Gastrocnemius medialis (tissue), 4 donors: ENCODE measurements around the gene STYK1. TPM values are rescaled to one million over a fixed set of nuclear protein-coding genes. Genes with fewer than 3 reads are reported as not detected.

Source experiments
- ATAC-seq, 2 donors: fragments of 150-250 bp; one replicate each; pipeline ENCODE4 v1.9.1; 2016
- DNase-seq, 2 donors: peaks; one replicate each; pipeline ENCODE4 v3.0.0-alpha.2; 2019
- H3K27ac ChIP-seq, 4 donors: fragments of 200-600 bp; sonication (generic); 1 replicate in 1 of 4; 2 replicates in 3 of 4; pipeline ENCODE4 v1.5.1; 2016 to 2018; ENCODE audit warnings: mild to moderate bottlenecking in 2 of 4, moderate library complexity in 1 of 4
- H3K27me3 ChIP-seq, 3 donors: fragments of 200-600 bp; sonication (generic) in 2 of 3; 1 replicate in 1 of 3; 2 replicates in 2 of 3; pipeline versions ENCODE4 v1.5.1 to v1.6.0; 2016 to 2019; ENCODE audit warnings: mild to moderate bottlenecking in 1 of 3, moderate library complexity in 1 of 3
- H3K36me3 ChIP-seq, 2 donors: fragments of 200-600 bp; sonication (generic) in 1 of 2; one replicate each; pipeline ENCODE4 v1.5.1; 2017 to 2018
- H3K4me1 ChIP-seq, 2 donors: fragments of 200-600 bp; sonication (generic) in 1 of 2; one replicate each; pipeline ENCODE4 v1.5.1; 2016 to 2017; ENCODE audit warnings: mild to moderate bottlenecking in 2 of 2
- H3K4me3 ChIP-seq, 4 donors: fragments of 200-600 bp; sonication (generic) in 3 of 4; 1 replicate in 1 of 4; 2 replicates in 3 of 4; pipeline ENCODE4 v1.5.1; 2016 to 2019; ENCODE audit warnings: mild to moderate bottlenecking in 2 of 4
- H3K9me3 ChIP-seq, 3 donors: fragments of 200-600 bp; sonication (generic) in 2 of 3; 1 replicate in 1 of 3; 2 replicates in 2 of 3; pipeline ENCODE4 v1.5.1; 2016 to 2019
- POLR2A ChIP-seq, 2 donors: fragments of 450-650 bp; IDR thresholded peaks; one replicate each; pipeline ENCODE4 v1.6.1; 2017; ENCODE audit warnings: antibody characterized with exemption in 2 of 2, mild to moderate bottlenecking in 2 of 2, moderate library complexity in 2 of 2
- in situ Hi-C, 4 donors: fragments of 200-750 bp; cut with MboI; loops; one replicate each; pipeline versions ENCODE4 v1.15.0 to v1.8.0; 2017; ENCODE audit warnings: low sequenced_read_pairs in 4 of 4
- intact Hi-C: fragments of 100-400 bp; cut with DNase I; formaldehyde crosslinking; loops from one replicate; pipeline ENCODE4 v1.15.1; 2023; ENCODE audit warnings: low total_unique reads
- total RNA-seq, 4 donors: library from RNA; depleted of rRNA; stranded (reverse); fragments of >200 nt; gene quantifications; one replicate each; pipeline versions ENCODE4 v1.1.0 to v1.2.3, GENCODE V29; 2016
- TF ChIP-seq, protein P1 (sequence below), 5 experiments: fragments of 450-650 bp in 3 of 5; fragments of 200-600 bp in 2 of 5; sonication (generic) in 2 of 5; IDR thresholded peaks in 4 of 5; conservative IDR thresholded peaks in 1 of 5; 1 replicate in 4 of 5; 2 replicates in 1 of 5; pipeline ENCODE4 v1.5.1; 2016 to 2019; ENCODE audit warnings: antibody characterized with exemption in 5 of 5, mild to moderate bottlenecking in 3 of 5, moderate library complexity in 3 of 5

The STYK1 gene
- total RNA-seq, 4 donors from 2014 or later = 0.12 TPM; not detected in 3

DNA sequence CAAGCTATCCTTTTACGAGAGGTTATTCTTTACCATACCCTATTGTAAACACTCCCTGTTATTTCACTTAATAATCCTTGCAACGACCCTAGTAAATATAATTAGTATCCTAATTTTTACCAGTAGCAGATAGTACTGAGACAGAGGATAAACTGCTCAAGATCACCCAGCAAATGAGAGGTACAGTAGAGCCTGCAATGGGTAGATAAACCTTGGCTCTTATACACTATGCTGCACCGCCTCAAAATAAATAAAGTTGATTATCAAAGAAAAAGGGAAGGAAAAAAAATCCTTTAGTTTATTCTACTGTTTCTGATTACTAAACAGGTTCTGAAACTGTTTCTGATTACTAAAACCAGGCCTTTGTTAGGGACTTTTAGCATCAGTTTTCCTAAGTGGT lies 26.7 kb upstream of the STYK1 start:
- Histone ChIP-seq H3K27ac (peak overlapping the region; percentile 97 to 100 (median 98)), H3K36me3 (peaks cover 24 to 90% of the 10 kb centered on the region in 2 donors), H3K4me3 (no peak overlapping the region), H3K4me1 (peaks cover 26 to 47% of the 10 kb centered on the region in 2 donors), H3K9me3 (no peaks in the 10 kb centered on the region), H3K27me3 (no peaks in the 10 kb centered on the region)
- intact Hi-C loops (no loop called here), in situ Hi-C loops (loop anchor here in 2 of 4 donors (25.0 kb wide), 2 partner anchors 488 to 1087 kb away; partner anchors contain the start of gene GABARAPL1 (in 2 of the 2))
- ATAC-seq (no peak), DNase-seq (no peak)
- TF ChIP-seq, protein P1, sequence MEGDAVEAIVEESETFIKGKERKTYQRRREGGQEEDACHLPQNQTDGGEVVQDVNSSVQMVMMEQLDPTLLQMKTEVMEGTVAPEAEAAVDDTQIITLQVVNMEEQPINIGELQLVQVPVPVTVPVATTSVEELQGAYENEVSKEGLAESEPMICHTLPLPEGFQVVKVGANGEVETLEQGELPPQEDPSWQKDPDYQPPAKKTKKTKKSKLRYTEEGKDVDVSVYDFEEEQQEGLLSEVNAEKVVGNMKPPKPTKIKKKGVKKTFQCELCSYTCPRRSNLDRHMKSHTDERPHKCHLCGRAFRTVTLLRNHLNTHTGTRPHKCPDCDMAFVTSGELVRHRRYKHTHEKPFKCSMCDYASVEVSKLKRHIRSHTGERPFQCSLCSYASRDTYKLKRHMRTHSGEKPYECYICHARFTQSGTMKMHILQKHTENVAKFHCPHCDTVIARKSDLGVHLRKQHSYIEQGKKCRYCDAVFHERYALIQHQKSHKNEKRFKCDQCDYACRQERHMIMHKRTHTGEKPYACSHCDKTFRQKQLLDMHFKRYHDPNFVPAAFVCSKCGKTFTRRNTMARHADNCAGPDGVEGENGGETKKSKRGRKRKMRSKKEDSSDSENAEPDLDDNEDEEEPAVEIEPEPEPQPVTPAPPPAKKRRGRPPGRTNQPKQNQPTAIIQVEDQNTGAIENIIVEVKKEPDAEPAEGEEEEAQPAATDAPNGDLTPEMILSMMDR (IDR thresholded peaks at IDR 0.05 in 4 of 5, conservative IDR thresholded peaks at IDR 0.05 in 1 of 5) = no peak
- no peak for TF ChIP-seq POLR2A (IDR thresholded peaks at IDR 0.05)

DNA sequence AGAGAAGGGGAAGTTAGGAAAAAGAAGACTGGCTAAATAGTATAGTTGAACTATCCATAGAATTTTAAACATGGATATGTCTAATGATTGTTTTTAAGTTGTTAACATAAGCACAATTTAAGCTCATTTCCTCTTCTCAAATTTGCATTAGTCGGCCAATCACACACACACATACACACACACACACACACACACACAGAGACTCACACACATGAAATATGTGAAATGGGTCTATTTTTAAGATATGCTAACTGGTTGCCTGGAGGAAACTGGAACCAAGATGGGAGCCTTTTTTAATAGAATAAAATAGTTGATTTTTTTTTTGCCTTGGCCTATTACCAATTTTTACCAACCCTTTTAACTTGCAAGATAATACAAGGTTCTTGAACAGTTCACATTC lies 24.0 kb upstream of the STYK1 start:
- Histone ChIP-seq H3K4me3 (no peak overlapping the region), H3K27me3 (no peaks in the 10 kb centered on the region), H3K27ac (peak overlapping the region; percentile 17 to 49 (median 32)), H3K9me3 (no peaks in the 10 kb centered on the region), H3K36me3 (peaks cover 24 to 70% of the 10 kb centered on the region in 2 donors), H3K4me1 (peaks cover 14 to 33% of the 10 kb centered on the region in 2 donors)
- in situ Hi-C loops = no loop called here
- TF ChIP-seq, protein P1 (IDR thresholded peaks at IDR 0.05 in 4 of 5, conservative IDR thresholded peaks at IDR 0.05 in 1 of 5) = no peak
- no peak for TF ChIP-seq POLR2A (IDR thresholded peaks at IDR 0.05)
- no peak for DNase-seq
- intact Hi-C loops = no loop called here
- ATAC-seq = no peak

DNA sequence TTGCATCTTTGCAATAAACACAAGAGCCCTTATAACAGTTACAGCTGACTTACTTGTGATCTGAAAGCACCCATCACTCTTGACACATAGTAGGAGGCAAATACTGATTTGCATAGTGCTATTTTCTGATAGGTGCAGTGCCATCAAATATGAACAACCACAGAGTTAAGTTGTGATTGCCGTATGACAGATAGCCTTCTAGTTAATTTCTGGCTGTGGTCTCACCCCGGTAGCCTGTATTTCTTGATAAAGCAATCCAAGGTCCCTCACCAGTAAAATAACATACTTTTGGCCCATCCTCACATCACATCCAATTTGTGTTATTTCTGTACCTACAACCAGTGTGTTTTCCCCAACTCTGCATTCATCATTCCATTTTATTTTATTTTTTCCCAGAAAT lies 23.3 kb upstream of the STYK1 start:
- in situ Hi-C loops (no loop called here), intact Hi-C loops (no loop called here)
- peaks cover 17 to 29% of the 10 kb centered on the region in 2 donors for H3K4me1 ChIP-seq
- H3K36me3 ChIP-seq = peaks cover 24 to 70% of the 10 kb centered on the region in 2 donors
- no peak for DNase-seq
- ATAC-seq = no peak
- no peak overlapping the region for H3K4me3 ChIP-seq
- TF ChIP-seq POLR2A (IDR thresholded peaks at IDR 0.05) = no peak
- TF ChIP-seq, protein P1 (IDR thresholded peaks at IDR 0.05 in 4 of 5, conservative IDR thresholded peaks at IDR 0.05 in 1 of 5) = no peak
- H3K9me3 ChIP-seq = no peaks in the 10 kb centered on the region
- peak overlapping the region in 3 of 4 donors; percentile 3 to 69 (median 36) for H3K27ac ChIP-seq
- H3K27me3 ChIP-seq = no peaks in the 10 kb centered on the region

DNA sequence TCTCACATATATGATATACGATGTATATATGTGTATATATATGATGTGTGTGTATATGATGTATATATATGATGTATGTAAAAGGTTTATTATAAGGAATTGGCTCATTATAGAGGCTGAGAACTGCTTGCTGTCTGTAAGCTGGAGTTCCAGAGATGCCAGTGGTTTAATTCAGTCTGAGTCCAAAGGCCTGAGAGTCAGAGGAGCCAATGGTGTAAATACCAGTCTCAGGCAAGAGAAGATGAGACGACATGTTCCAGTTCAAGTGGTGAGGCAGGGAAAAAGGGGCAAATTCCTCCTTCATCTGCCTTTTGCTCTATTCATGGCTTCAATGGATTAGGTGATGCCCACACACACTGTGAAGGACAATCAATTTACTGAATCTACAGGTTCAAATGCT lies 17.1 kb upstream of the STYK1 start:
- Histone ChIP-seq H3K4me1 (peaks cover 8 to 19% of the 10 kb centered on the region in 2 donors), H3K27me3 (no peaks in the 10 kb centered on the region), H3K27ac (peak overlapping the region in 1 of 4 donors; percentile 13), H3K36me3 (peaks cover 0 to 13% of the 10 kb centered on the region in 2 donors), H3K9me3 (no peaks in the 10 kb centered on the region), H3K4me3 (no peak overlapping the region)
- intact Hi-C loops = loop anchor here (5.0 kb wide), 1 partner anchor 36 kb away; no protein-coding TSS in a partner anchor
- in situ Hi-C loops = no loop called here
- ATAC-seq (no peak), DNase-seq (no peak)
- TF ChIP-seq POLR2A (IDR thresholded peaks at IDR 0.05) = no peak
- TF ChIP-seq, protein P1 (IDR thresholded peaks at IDR 0.05 in 4 of 5, conservative IDR thresholded peaks at IDR 0.05 in 1 of 5) = no peak
